Heart right ventricle (tissue), 16 donors: Measurements from ENCODE around the gene HSPA9. TPM values are rescaled to one million over a fixed set of nuclear protein-coding genes. Genes with fewer than 3 reads are reported as not detected.

Experiments used
- ATAC-seq, 8 donors: fragments of 200-7000 bp; cut with Tn5 transposase; one replicate each; pipeline ENCODE4 v1.9.1; 2020; ENCODE audit warnings: mild to moderate bottlenecking in 8 of 8, moderate library complexity in 8 of 8, moderate number of reproducible peaks in 1 of 8
- DNase-seq, 2 donors: peaks; one replicate each; pipeline ENCODE4 v3.0.0-alpha.2; 2020
- H3K27ac ChIP-seq, 10 donors: fragments of 200-600 bp; sonication (generic) in 2 of 10; one replicate each; pipeline versions ENCODE4 v1.5.0 to v1.8.0; 2020 to 2022; ENCODE audit warnings: mild to moderate bottlenecking in 3 of 10
- H3K27me3 ChIP-seq, 7 donors: fragments of 200-600 bp; one replicate each; pipeline ENCODE4 v1.8.0; 2021 to 2022; ENCODE audit warnings: mild to moderate bottlenecking in 2 of 7
- H3K36me3 ChIP-seq, 9 donors: fragments of 200-600 bp; sonication (generic) in 1 of 9; one replicate each; pipeline versions ENCODE4 v1.5.0 to v1.8.0; 2020 to 2022; ENCODE audit warnings: mild to moderate bottlenecking in 2 of 9
- H3K4me1 ChIP-seq, 9 donors: fragments of 200-600 bp; sonication (generic) in 1 of 9; one replicate each; pipeline versions ENCODE4 v1.5.0 to v1.8.0; 2020 to 2022; ENCODE audit warnings: mild to moderate bottlenecking in 4 of 9
- H3K4me3 ChIP-seq, 10 donors: fragments of 200-600 bp; sonication (generic) in 2 of 10; one replicate each; pipeline versions ENCODE4 v1.5.0 to v1.8.0; 2020 to 2022; ENCODE audit warnings: mild to moderate bottlenecking in 7 of 10, moderate library complexity in 2 of 10
- H3K9me3 ChIP-seq, 11 donors: fragments of 200-600 bp in 10 of 11; sonication (generic) in 2 of 11; one replicate each; pipeline versions ENCODE4 v1.5.0 to v1.8.0; 2013 to 2022; ENCODE audit warnings: mild to moderate bottlenecking in 2 of 11, control low read depth in 1 of 11, moderate library complexity in 1 of 11
- CTCF ChIP-seq, 9 donors: fragments of 200-600 bp; sonication (generic) in 2 of 9; IDR thresholded peaks; one replicate each; pipeline versions ENCODE4 v1.5.0 to v1.8.0; 2021 to 2022; ENCODE audit warnings: antibody characterized with exemption in 9 of 9, mild to moderate bottlenecking in 5 of 9, moderate library complexity in 1 of 9
- WGBS, 2 donors: extraction: QIAGEN DNeasy Blood & Tissue Kit; methylation state at CpG; one replicate each; pipeline ENCODE4 v1.1.7; 2013; ENCODE audit warnings: inconsistent platforms in 1 of 2; 5-methylcytosine and 5-hydroxymethylcytosine counted together
- intact Hi-C, 10 donors: fragments of 100-400 bp; cut with DNase I; formaldehyde crosslinking; loops; one replicate each; pipeline versions ENCODE4 v1.11.1 to v1.14.2; 2022
- polyA plus RNA-seq, 2 donors: library from polyadenylated mRNA; stranded (reverse); fragments of 200-250 nt; gene quantifications; one replicate each; pipeline ENCODE4 v1.2.3, GENCODE V29; 2013
- total RNA-seq, 10 donors: library from RNA; stranded (reverse); fragmentation: NEBNext Ultra II Directional in 3 of 10; extraction: Animal tissue kit (Norgen Biotek cat#: 25700) in 3 of 10; gene quantifications; one replicate each; pipeline versions ENCODE4 v1.2.1 to v1.2.4, GENCODE V29; 2021 to 2023
- donor health status: Arrhythmogenic right ventricular cardiomyopathy.
- donor health status: ischemic (EF 13 %, LVEDD 7.1; RV severe dilation, severe dysfunction).
- donor health status: healthy with polysubstance abuse.
- donor health status: DM: no; HTN: yes; CAD: no.
- donor health status: DM: no; HTN: no; CAD: no.
- donor health status: ischemic (EF 25% LVEDD 6.9; RV normal size, moderate dysfunction).
- donor health status: ischemic (EF 25% LVEDD 5.7; RV mildly dilated, moderate dysfunction).
- donor health status: healthy.
- donor health status: DM: yes; HTN: yes; CAD: no.
- donor health status: Ischemic cardiomyopathy.
- donor health status: ischemic (EF 35%, LVEDD 5.7; RV mildly dilated, moderate dysfunction).
- donor health status: nonischemic (EF 11% LVEDD 7.7; RV severe dilation, severe dysfunction).
- donor health status: DM: yes; HTN: yes; CAD: no.
- donor health status: PGD.
- donor health status: ischemic (EF 29% LVEDD 5.4; RV normal size, mild dysfunction).
- donor health status: nonischemic (EF 23%, LVEDD 6.1; RV moderate dilation, normal function).

HSPA9 gene
- total and polyA plus RNA-seq, 12 donors: 82.9 to 415 (median 315) TPM

- H3K9me3 ChIP-seq: no peaks in the 10 kb centered on the region
- no peaks in the 10 kb centered on the region for H3K27me3 ChIP-seq
- H3K27ac ChIP-seq: no peak overlapping the region
- no peak for TF ChIP-seq CTCF (IDR thresholded peaks at IDR 0.05)
- DNase-seq (no peak), ATAC-seq (peak in 1 of 8 donors; percentile 36)
- peaks cover 6 to 100% (median 86%) of the 10 kb centered on the region in 9 donors for H3K36me3 ChIP-seq
- intact Hi-C loops: loop anchor here in 1 of 10 donors (10.0 kb wide), 1 partner anchor 775 kb away; no protein-coding TSS in a partner anchor
- H3K4me1 ChIP-seq: peaks cover 0 to 18% (median 3%) of the 10 kb centered on the region in 9 donors
- no peak overlapping the region for H3K4me3 ChIP-seq
- 82 to 88% methylated on average over 7 of the region's 7 CpGs for WGBS, 2 donors
Observed at GRCh38 chr5:138559937-138560336, 15.3 kb downstream of the HSPA9 start.

- H3K36me3 ChIP-seq: peaks cover 6 to 99% (median 84%) of the 10 kb centered on the region in 9 donors
- 71 to 76% methylated on average over 2 of the region's 2 CpGs for WGBS, 2 donors
Observed at GRCh38 chr5:138557677-138558076, 17.5 kb downstream of the HSPA9 start.

GRCh38 chr5:138554143-138554542, 21.1 kb downstream of the HSPA9 start:
- Histone ChIP-seq H3K9me3 (no peaks in the 10 kb centered on the region), H3K4me1 (peaks cover 0 to 3% (median 0%) of the 10 kb centered on the region in 9 donors), H3K4me3 (no peak overlapping the region), H3K27me3 (no peaks in the 10 kb centered on the region), H3K27ac (no peak overlapping the region), H3K36me3 (peaks cover 6 to 79% (median 60%) of the 10 kb centered on the region in 9 donors)
- ATAC-seq: no peak
- WGBS, 2 donors: 71 to 80% methylated on average over 1 of the region's 1 CpG
- intact Hi-C loops: no loop called here
- TF ChIP-seq CTCF (IDR thresholded peaks at IDR 0.05): no peak
- no peak for DNase-seq

More at GRCh38 chr5:138557677-138558076, 17.5 kb downstream of the HSPA9 start:
- Histone ChIP-seq H3K9me3 (no peaks in the 10 kb centered on the region), H3K4me3 (no peak overlapping the region), H3K4me1 (peaks cover 0 to 3% (median 0%) of the 10 kb centered on the region in 9 donors), H3K27me3 (no peaks in the 10 kb centered on the region), H3K27ac (no peak overlapping the region)
- TF ChIP-seq CTCF (IDR thresholded peaks at IDR 0.05): no peak
- intact Hi-C loops: no loop called here
- ATAC-seq: peak in 1 of 8 donors; percentile 26
- no peak for DNase-seq

GRCh38 chr5:138553437-138554095, 21.6 kb downstream of the HSPA9 start:
- Histone ChIP-seq H3K36me3 (peaks cover 6 to 73% (median 55%) of the 10 kb centered on the region in 9 donors), H3K9me3 (no peaks in the 10 kb centered on the region), H3K4me1 (peaks cover 0 to 3% (median 0%) of the 10 kb centered on the region in 9 donors), H3K4me3 (no peak overlapping the region), H3K27me3 (no peaks in the 10 kb centered on the region), H3K27ac (no peak overlapping the region)
- WGBS, 2 donors: 87 to 91% methylated on average over 5 of the region's 5 CpGs
- no peak for TF ChIP-seq CTCF (IDR thresholded peaks at IDR 0.05)
- peak in 1 of 8 donors; percentile 11 for ATAC-seq
- DNase-seq: no peak
- intact Hi-C loops: no loop called here
